Activated T-cell treated with anti-CD3 and anti-CD28 coated beads for 48 hours (primary cell): ENCODE results near the gene MANBA.

Experiments used
- DNase-seq: peaks from one replicate; pipeline ENCODE4 v3.0.0-alpha.2; 2020; ENCODE audit warnings: low read depth

MANBA gene

DNA sequence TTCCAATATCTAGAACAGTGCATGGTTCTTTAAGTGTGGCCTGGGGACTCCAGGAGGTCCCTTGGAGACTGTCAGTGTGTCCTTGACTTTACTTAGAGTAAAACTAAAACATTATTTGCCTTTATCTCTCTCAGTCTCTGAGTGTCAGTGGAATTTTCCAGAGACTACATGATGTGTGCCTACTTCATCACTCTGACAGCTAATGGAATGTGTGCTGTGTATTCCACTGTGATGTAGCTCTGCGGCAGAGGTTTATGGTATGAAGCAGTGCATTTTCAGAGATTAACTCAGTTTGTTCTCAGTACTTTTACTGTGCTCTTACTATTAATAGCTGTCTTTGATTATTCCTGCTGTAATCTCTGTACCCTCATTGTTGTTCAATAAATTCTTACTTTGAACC, 85.6 kb downstream of the MANBA start:
- no peak for DNase-seq

DNA sequence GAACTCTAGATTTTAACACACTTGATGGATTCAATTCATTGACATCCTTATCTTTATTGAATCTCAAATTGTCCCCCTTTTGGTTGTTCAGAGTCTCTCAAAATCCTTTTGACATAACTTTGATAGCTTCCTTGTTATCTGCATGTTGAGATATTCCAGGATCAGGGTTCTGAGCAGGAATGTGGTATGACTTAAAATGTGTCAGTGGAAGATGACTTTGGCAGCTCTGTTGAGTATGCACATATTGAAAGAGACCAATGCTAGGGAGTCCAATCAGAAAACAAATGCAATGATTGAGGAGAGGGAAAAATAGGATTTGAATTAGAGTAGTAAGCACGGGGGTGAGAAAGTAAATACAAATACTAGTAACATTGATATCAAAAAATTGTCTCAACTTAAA, 93.8 kb downstream of the MANBA start:
- DNase-seq: no peak

DNA sequence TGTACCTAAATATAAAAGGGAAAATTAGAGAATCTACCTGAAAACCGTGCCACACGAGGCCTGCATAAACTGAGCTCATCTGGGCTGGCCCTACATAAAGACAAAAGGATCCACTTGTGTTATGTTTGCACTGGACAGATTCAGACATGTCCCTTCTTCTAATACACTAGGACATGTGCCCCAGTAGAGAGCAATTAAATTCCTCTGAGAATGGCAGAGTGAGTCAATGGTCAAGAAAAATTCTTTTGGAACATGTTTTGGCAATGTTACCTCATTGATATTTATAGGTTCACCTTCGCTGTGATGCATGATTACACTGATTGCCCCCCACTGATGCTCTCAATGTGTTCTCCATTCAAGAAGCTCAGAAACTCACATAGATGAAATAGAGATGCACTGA, 95.2 kb downstream of the MANBA start:
- no peak for DNase-seq

DNA sequence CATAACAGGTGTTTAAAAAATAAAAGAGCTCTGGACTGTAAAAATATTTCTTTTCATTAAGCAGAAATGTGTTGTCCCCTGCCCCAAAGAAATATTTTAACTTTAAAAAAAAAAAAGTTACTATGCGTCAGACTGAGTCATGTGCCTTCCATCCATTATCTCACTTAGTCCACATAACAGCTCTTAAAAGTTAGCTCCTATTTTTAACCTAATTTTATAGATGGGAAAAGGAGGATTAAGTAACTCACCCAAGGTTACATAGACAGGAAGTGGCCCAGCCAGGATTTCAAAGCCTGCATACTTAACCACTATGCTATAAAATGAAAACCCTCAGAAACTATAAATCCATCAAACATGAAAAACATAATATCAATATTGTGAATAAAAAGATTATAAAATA, 97.7 kb downstream of the MANBA start:
- DNase-seq: no peak

DNA sequence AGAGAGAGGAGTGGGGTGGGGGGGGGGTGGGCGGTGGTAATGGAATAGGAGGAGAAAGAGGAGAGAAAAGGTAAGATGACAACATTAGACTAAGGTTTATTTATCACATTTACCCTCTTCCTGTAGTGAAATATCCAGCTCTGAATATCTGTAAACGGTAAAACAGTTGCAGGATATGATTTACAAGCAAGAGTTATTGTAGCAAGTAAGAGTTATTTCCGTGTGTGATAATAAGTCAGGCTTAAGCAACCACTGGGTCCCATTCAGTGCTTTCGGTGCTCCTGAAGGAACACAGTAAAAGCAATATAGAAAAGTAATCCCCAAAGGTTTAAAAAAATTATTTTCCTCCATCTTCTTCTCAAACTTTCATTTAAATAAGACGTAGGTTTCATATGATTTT, 103.6 kb downstream of the MANBA start:
- DNase-seq: no peak

DNA sequence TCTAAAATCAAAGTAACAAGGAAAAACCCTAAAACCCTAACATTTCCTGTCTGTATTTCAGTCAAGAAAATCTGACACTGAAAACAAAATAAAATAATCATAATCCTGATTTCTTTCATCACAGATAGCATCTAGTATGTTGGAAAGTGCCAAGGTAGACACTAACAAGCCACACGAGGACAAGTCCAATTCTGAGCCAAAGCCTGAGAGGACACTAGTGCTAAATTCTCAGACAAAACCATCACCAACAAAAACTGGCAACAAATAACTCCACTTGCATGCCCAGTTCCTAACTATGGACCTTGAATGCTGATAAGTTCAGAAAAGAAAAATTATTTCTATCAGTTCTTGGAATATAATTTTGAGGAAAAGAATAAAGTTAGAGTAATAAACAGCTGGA, 113.7 kb downstream of the MANBA start:
- no peak for DNase-seq

DNA sequence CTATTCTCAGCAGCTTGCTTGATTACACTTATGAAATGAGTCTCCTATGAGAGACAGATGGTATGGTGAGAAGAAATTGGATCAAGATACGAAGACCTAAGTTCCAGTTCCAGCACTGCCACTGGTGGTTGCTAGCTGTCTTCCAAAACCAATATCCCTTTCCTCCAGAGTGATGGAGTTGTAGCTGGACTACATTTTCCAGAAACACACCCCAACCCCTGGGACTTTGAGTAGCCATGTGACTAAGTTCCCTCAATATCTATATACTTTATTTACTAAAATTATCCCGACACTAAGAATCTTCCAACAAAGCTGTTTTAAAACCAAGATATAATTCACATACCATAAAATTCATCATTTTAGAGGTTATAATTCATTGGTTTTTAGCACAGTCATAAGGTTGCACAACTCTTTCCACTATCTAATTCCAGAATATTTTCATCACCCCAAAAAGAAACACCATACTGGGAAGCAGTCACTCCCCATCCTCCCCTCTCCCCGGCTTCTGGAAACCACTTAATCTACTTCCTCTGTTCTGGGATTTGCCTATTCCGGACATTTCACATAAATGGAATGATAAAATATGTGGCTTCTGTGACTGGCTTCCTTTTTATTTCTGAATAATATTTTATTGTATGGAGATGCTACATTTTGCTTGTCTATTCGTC, 118.0 kb downstream of the MANBA start:
- no peak for DNase-seq

DNA sequence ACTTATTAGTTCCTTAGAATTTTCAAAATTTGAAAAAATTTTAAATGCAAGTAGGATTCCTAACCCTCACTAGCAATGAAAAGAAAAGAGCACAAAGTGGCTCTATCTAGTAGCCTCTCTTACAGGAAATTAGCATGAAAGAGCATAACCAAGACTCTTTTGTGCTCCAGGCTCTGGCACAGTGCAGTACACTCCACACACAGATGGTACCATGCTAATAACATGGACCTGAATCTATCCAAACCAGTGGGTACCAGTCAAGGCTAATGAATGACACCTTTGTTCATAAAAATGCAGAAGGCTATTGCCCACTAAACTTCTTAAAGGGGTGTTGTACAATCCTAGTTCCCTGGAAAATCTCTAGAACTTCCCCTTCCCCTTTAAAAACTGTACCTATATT, 119.0 kb downstream of the MANBA start:
- no peak for DNase-seq

DNA sequence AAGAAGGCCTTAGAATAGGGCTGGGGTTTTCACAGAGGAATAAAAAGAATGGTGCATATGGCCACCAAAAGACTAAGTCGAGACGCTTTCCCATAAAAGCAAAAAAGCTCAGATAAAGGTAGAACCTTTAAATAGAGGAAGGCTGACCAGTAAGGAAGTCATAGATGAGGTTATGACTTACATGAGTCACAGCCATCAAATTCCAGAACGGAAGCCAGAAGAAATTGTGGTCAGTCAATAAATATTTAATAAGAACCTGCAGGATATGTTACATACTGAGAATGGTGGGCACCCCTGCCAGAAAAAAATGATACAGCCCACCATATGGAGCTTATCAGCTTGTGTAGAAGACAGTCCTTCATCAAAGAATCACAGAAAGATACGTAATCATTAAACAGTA, 120.1 kb downstream of the MANBA start:
- no peak for DNase-seq

DNA sequence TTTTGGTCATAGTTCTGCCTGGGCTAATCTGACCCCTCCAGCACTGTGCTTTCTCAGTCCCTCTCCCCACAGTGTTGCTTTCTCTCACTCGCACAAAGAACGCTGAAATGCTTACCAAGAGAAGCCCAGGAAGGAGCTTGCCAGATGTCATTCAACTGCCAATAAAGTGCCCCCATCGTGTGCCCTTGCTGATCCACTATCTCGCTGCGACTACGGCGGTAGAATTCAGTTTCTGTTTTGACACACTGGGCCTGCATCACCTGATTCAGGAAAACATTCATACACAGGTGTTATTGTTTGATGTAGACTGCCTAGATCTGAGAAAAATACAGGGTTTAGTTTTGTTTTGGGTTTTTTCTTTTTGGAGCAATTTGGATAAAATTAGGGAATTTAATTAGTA, 121.2 kb downstream of the MANBA start:
- no peak for DNase-seq

DNA sequence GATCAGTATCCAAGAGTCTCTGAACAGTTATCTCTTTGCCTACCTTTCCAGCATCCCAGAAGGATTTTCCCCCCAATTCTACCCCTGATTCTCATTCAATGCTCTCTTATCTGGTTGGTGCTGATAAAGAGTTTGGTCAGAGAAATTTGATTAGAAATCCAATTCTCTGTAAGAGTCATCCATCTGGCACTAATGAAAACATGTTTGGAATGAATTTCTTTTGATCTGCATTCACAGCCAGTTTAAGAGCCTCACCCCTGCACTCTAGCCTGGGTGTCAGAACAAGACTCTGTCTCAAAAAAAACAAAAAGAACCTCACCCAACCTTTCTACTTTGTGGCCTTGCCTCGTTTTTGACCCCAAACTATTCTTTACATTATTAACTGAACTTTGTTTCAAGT, 122.1 kb downstream of the MANBA start:
- DNase-seq: no peak

DNA sequence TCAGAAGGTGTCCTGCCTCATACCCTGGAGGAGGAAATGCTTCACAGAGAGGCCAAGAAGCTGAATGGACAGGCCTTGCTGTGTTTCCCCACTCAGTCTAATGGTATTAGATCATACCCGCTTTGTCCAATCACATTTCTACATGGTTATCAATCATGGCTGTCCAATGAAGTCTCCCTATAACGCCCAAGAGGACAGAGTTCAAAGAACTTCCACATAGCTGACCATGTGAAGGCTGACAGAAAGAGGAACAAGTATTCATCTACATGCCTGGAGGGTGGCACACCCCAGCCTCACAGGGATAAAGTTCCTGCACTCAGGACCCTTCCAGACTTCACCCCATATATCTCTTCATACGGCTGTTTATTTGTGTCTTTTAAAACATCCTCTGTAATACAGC, 123.4 kb downstream of the MANBA start:
- no peak for DNase-seq

DNA sequence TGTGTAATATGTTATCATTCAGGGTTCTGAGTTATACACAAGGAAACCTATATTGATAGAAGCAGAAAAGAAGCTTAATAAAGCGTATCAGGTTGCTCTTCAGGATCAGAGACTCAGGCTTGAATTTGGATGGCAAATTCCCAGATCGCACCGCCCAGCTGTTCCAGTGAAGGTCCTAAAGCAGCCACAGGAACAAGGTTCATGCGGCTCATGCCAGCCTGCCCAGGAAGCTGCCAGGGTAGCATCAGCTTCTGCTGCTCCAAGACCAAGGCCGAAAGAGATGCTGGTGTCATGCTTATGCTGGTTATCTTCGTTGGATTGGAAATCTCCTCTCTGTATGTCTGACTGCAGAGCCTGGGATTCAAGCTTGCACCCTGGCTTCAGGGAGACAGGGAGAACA, 127.7 kb downstream of the MANBA start:
- no peak for DNase-seq

DNA sequence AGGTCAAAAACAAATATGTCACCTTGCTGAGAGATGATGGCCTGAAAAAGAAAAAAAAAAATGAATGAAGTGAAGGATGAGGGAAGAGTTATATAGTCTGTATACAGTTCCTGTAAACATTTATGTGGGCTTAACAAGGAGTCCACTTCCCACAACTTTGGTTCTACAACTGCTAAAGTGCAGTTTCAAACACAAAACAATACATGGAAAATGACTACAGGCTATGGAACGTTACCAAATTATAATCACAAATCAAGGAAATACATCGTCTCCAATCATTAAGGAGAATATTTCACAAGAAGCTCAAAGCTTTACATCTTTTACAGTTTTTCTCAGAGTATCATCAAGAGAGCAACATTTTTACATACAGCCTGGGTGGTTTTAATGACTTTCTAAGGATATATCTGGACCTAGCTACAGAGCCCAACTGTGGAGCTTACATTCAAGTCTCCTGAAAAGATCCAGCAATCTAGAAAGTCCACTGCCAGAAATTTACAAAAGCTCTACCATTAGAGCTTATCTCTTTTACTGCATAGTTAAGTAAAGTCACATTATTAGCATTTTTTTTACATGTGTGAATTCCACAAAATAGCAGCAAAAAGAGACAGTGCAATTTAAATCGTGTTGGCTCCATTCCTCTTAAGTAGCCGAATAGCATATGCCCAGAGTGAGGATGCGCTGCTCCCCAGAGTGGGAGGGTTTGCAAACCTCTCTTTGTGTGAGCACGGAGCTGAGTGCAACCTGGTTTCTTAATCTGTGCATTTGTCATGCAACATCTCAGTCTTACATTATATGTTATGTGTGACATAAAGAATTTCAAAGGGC, 128.3 kb downstream of the MANBA start:
- DNase-seq: no peak

DNA sequence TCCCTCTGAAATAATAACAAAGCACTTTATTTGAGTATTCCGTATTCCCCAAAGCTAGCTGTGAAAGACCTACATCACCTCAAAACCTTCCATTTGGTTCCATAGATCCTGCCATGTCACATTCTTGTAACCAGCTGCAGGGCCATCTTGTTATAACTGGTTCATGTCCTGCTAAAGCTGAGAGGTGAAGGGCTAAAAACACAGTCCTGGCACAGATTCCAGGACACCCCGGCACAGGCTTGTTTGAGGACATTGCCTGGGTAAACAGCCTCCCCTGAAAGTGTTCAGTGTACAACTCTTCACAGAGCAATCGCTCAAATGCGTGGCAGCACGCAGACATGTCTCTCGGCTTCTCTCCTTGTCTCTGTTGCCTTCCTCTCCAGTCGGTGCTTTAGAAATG, 129.2 kb downstream of the MANBA start:
- no peak for DNase-seq

DNA sequence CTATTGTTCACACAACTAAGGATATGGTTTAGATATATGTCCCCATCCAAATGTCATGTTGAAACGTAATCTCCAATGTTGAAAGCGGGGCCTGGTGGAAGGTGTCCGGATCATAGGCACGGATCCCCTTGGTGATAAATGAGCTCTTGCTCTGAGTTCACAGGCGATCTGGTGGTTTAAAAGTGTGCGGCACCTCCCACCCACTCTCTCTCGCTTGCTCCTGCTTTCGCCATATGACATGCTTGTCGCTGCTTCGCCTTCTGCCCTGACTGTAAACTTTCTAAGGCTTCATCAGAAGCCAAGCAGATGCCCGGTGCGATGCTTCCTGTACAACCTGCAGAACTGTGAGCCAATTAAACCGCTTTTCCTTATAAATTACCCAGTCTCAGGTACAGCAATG, 131.1 kb downstream of the MANBA start:
- no peak for DNase-seq

DNA sequence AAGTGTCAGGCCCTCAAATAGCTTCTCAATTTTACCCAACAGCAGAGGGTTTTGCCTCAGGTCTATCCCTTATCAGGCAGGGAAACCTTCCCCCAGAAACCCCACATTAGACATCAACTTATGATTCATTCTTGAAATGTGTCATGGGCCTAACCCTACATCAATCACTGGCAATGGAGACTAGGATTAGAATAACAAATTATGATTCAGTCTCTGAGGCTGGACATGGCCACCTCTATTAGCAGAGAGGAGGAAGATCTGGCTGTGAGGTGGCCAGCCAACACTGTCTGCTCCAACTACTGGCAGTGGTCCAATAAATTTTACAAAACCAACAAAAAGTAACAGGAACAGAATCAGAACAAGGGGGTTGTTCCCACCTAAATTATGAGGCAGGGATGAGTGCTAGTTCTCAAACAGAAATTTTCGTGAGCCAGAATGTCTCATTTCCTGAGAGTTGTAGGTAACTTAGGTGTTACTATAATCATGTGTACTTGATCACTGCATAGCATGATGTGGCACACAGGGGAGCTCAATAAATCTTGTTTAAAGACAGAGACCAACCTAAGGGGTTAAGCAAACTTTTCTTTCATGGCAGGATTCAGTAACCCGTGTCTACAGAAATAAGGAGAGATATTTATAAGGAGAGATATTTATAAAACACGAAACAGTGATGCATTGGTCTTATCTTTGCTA, 132.8 kb downstream of the MANBA start:
- no peak for DNase-seq

DNA sequence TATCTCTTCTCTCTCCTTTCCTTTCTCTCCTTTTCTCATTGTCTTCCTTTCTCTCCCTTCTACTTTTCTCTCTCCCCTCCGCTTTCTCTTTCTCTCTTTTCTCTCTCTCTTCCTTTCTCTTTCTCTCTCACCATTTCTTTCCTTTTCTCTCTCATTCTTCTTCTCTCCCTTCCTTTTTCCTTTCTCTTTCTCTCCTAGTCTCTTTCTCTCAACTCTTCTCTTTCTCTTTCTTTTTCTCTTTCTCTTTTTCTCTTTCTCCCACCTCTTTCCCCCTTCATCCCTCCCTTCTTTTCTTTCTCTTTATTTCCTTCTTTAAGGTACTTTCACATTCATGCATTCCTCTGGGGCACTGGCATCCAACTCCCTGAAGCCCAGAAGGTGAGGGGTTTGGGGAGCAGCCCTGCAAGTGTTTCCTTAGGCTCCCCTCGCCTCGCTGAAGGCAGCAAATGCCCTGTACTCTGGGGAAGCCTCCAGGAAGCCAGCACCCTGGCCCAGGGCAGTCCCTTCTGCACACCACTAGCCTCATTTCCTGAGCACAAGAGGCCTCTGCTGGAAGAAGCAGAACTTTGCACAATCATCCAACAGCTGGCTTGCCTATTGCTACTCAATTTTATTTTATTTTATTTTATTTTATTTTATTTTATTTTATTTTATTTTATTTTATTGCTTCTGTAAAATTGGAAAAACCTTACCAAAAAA, 135.4 kb downstream of the MANBA start:
- DNase-seq: no peak

DNA sequence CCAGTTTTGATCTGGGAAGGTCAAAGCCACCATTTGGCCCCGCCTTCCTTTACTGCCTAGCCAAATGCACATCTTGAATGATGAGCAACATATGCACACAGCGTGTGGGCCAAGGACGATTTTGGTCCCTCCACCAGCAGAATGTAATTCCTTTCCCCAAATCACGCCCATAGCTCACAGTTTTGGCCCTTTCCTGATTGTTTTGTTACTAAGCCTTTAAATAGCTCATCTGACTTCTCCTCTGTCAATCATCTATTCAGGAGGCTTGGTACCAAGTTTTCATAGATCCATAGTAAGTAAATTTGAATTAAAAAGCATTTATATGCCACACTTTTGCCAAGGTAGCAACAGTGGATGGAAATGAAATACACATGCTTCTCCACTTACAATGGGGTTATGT, 136.3 kb downstream of the MANBA start:
- DNase-seq: no peak

DNA sequence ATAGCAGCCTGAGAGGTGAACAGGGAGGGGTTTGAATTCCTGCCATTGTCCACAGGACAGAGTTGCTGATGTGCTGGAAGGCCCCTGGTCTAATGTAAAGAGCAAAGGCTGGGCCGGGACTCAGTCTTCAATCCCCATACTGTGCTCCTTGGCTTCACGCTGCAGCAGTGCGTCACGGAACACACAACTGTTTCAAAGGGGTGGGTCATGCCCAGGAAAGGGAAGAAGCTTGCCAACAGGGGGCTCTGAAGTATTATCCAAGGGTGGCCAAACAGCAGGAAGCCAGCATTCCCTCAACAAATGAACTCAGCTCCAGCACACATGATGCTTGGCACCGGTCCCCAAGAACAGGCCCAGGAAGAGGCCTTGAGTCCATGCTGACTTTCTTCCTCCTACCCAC, 137.1 kb downstream of the MANBA start:
- DNase-seq: no peak

DNA sequence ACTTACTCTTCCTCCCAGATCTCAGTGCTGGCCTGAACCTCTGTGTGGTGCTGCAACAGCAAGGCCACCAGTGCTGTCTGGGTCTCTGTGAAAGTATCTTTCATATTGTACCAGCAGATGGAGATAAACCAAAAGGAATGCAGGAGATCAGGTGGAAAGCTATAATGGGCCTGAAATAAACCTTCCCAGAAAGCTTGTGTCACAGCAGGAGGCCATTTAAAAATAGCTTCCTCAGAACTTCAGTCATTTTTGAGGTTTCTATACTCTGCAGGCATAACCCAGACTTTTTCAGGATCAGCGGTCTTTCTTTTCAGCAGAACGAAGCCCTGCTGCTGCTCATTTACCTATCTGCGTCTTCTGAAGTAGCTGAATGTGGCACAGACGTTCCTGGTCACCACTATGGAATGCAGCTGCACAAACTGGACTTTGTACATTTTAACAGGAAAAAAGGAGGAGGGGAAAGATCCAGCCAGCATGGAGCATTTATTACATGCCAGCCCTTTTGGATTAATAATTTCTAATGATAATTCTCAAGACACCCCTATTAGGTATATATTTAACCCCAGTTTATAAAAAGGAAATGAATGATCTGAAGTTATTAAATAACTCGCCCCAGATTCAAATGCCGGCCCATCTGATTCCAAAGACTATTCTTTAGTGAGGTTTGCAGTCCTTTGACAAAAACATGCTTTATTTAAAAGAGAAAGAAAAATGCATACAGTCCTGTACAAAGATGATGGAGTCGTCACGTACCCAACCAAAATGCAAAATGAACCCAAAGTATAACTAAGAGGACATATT, 139.9 kb downstream of the MANBA start:
- DNase-seq: no peak
